ENCODE results near the gene ZBED4. TPM values are rescaled to one million over a fixed set of nuclear protein-coding genes. Genes with fewer than 3 reads are reported as not detected.
A peak's percentile ranks its signal among the peaks of the same experiment; 100 is the strongest.

ZBED4 gene
- total RNA-seq, 1 experiment from 2014 or later: 21.6 TPM

DNA sequence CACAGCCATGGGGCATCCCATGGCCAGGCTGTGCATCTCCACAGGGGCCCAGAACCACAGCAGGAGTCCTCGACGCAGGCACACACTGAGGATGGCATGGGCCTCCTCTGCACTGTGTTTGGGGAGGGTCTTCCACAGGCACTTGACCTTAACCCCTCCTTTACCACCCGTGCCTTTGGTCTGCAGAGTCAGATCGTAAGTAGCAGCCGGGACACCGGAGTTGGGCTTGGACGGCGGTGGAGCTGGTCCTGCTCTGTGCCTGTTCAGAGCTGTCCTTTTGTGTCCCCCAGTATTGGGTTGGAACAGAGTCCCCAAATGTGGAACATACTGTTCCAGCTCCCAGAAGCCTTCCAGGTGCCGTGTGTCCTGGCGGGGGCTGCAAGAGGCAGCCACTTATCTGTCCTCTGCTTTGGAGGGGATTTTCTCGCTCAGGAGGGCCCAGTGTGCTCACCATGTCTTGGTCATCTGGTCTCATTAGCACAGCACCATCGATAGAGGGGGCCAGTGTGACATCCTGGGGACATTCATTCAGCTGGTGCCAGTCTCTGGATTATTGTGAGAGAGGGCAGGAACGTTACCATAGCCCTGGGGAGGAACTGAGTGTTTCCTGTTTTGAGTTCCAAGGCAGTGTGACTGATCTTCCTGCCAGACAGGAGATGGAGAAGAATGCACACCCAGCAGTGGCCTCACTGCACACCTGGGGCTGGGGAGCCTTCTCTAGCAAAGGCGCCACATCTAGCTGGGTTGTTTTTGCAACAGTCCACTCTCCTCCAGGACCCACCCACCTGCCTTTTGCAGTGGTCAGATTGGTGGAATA is 77.2 kb downstream of the ZBED4 start:
- no peaks in the 10 kb centered on the region for H3K9me3 ChIP-seq (ENCODE audit: control insufficient read depth in 1 of 2, insufficient read depth in 1 of 2, low read depth in 1 of 2, low read length in 2 of 2)
- H3K9ac ChIP-seq (ENCODE audit: low read length): no peak overlapping the region
- ChIA-PET POLR2A (interaction anchor here (1.0 to 1.3 kb wide), 2 partner anchors 24 to 100 kb away, joined by 3 to 13 read pairs; no protein-coding TSS in a partner anchor), RAD21 (ENCODE audit: low non-redundant PET in 1 of 2, low total read pairs in 2 of 2, uncharacterized antibody in 2 of 2, unreplicated experiment in 2 of 2) (interaction anchor here (0.6 to 2.0 kb wide), 6 partner anchors 40 to 210 kb away, joined by 3 to 36 read pairs (median 5); no protein-coding TSS in a partner anchor), CTCF (interaction anchor here (0.5 to 2.3 kb wide), 16 partner anchors 9 to 306 kb away, joined by 3 to 115 read pairs (median 5); partner anchors contain the start of genes ALG12 and CRELD2)
- H3K27me3 ChIP-seq (ENCODE audit: insufficient read depth, low read length): no peaks in the 10 kb centered on the region
- peak; percentile 78 for DNase-seq (ENCODE audit: low read depth, low spot score)
- no peak overlapping the region for H3K4me3 ChIP-seq (replicated peaks in 1 of 2; ENCODE audit: low read depth in 1 of 2, low read length in 2 of 2)
- no peaks in the 10 kb centered on the region for H3K9me2 ChIP-seq (ENCODE audit: insufficient read depth)
- no TSS peak for BruUV-seq (replicated peaks)
- no peaks in the 10 kb centered on the region for H3K36me3 ChIP-seq (ENCODE audit: control insufficient read depth in 1 of 2, insufficient read depth in 2 of 2, low read length in 2 of 2)
- H4K20me1 ChIP-seq (ENCODE audit: insufficient read depth): no peaks in the 10 kb centered on the region
- H3K27ac ChIP-seq (ENCODE audit: low read depth, low read length): peak overlapping the region; percentile 45; the same call in 1 of the 2 replicates
- H3K4me1 ChIP-seq (ENCODE audit: control insufficient read depth in 1 of 2, insufficient read depth in 2 of 2, low read length in 2 of 2): peaks cover 22 to 40% of the 10 kb centered on the region in 2 experiments
- H3K4me2 ChIP-seq (ENCODE audit: low read length): peak overlapping the region; percentile 32
- no peak overlapping the region for H2AFZ ChIP-seq (ENCODE audit: low read depth, low read length, poor library complexity, severe bottlenecking)
- TF ChIP-seq, protein P1, sequence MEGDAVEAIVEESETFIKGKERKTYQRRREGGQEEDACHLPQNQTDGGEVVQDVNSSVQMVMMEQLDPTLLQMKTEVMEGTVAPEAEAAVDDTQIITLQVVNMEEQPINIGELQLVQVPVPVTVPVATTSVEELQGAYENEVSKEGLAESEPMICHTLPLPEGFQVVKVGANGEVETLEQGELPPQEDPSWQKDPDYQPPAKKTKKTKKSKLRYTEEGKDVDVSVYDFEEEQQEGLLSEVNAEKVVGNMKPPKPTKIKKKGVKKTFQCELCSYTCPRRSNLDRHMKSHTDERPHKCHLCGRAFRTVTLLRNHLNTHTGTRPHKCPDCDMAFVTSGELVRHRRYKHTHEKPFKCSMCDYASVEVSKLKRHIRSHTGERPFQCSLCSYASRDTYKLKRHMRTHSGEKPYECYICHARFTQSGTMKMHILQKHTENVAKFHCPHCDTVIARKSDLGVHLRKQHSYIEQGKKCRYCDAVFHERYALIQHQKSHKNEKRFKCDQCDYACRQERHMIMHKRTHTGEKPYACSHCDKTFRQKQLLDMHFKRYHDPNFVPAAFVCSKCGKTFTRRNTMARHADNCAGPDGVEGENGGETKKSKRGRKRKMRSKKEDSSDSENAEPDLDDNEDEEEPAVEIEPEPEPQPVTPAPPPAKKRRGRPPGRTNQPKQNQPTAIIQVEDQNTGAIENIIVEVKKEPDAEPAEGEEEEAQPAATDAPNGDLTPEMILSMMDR (IDR thresholded peaks at IDR 0.05 in 2 of 3, conservative IDR thresholded peaks at IDR 0.05 in 1 of 3; ENCODE audit: borderline replicate concordance in 1 of 3, insufficient read depth in 1 of 3, low read depth in 2 of 3, low read length in 2 of 3): peak; percentile 76 to 94 (median 82)
- TF ChIP-seq SRF (IDR thresholded peaks at IDR 0.05; ENCODE audit: low read depth): no peak
- TF ChIP-seq, protein P2, sequence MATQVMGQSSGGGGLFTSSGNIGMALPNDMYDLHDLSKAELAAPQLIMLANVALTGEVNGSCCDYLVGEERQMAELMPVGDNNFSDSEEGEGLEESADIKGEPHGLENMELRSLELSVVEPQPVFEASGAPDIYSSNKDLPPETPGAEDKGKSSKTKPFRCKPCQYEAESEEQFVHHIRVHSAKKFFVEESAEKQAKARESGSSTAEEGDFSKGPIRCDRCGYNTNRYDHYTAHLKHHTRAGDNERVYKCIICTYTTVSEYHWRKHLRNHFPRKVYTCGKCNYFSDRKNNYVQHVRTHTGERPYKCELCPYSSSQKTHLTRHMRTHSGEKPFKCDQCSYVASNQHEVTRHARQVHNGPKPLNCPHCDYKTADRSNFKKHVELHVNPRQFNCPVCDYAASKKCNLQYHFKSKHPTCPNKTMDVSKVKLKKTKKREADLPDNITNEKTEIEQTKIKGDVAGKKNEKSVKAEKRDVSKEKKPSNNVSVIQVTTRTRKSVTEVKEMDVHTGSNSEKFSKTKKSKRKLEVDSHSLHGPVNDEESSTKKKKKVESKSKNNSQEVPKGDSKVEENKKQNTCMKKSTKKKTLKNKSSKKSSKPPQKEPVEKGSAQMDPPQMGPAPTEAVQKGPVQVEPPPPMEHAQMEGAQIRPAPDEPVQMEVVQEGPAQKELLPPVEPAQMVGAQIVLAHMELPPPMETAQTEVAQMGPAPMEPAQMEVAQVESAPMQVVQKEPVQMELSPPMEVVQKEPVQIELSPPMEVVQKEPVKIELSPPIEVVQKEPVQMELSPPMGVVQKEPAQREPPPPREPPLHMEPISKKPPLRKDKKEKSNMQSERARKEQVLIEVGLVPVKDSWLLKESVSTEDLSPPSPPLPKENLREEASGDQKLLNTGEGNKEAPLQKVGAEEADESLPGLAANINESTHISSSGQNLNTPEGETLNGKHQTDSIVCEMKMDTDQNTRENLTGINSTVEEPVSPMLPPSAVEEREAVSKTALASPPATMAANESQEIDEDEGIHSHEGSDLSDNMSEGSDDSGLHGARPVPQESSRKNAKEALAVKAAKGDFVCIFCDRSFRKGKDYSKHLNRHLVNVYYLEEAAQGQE (IDR thresholded peaks at IDR 0.05; ENCODE audit: low read depth): no peak
- TF ChIP-seq RAD21 (IDR thresholded peaks at IDR 0.05; ENCODE audit: low read depth): peak; percentile 97
- peak; percentile 73 for ATAC-seq
- intact Hi-C loops (cut with micrococcal nuclease): loop anchor here (1.0 to 10.0 kb wide), 5 partner anchors 46 to 274 kb away; partner anchors contain the start of gene SELENOO
- no peaks in the 10 kb centered on the region for H3K79me2 ChIP-seq (ENCODE audit: insufficient read depth, low read length)
